Lower lobe of right lung (tissue), 2 donors: ENCODE measurements around the gene ZSWIM9. TPM values are rescaled to one million over a fixed set of nuclear protein-coding genes. Genes with fewer than 3 reads are reported as not detected.
"Not testable (repeated sequence)": the region's sequence is repeated elsewhere in the genome, so short reads cannot be mapped to it uniquely, and the experiment has no call there.

ENCODE experiments used
- ATAC-seq, 2 donors: fragments of 200-7000 bp; cut with Tn5 transposase; one replicate each; pipeline ENCODE4 v1.9.1; 2020 to 2022; ENCODE audit warnings: mild to moderate bottlenecking in 2 of 2, moderate library complexity in 2 of 2
- DNase-seq: peaks from one replicate; pipeline ENCODE4 v3.0.0-alpha.2; 2020
- H3K27ac ChIP-seq: fragments of 200-600 bp; one replicate; pipeline ENCODE4 v1.8.0; 2022
- H3K27me3 ChIP-seq: fragments of 200-600 bp; one replicate; pipeline ENCODE4 v1.8.0; 2022; ENCODE audit warnings: low read depth
- H3K36me3 ChIP-seq: fragments of 200-600 bp; one replicate; pipeline ENCODE4 v1.8.0; 2022; ENCODE audit warnings: mild to moderate bottlenecking
- H3K4me1 ChIP-seq: fragments of 200-600 bp; one replicate; pipeline ENCODE4 v1.8.0; 2022
- H3K4me3 ChIP-seq: fragments of 200-600 bp; one replicate; pipeline ENCODE4 v1.8.0; 2022; ENCODE audit warnings: mild to moderate bottlenecking
- H3K9me3 ChIP-seq: fragments of 200-600 bp; one replicate; pipeline ENCODE4 v1.8.0; 2022
- intact Hi-C: fragments of 100-400 bp; cut with DNase I; formaldehyde crosslinking; loops from one replicate; pipeline ENCODE4 v1.11.0; 2022
- total RNA-seq: library from RNA; stranded (reverse); fragmentation: NEBNext Ultra II Directional; extraction: Animal tissue kit (Norgen Biotek cat#: 25700); gene quantifications from one replicate; pipeline ENCODE4 v1.2.1, GENCODE V29; 2021
- TF ChIP-seq, protein P1 (sequence below): fragments of 200-600 bp; IDR thresholded peaks from one replicate; pipeline ENCODE4 v1.8.0; 2022; ENCODE audit warnings: antibody characterized with exemption, mild to moderate bottlenecking
- donor health status: DM: no; HTN: yes; CAD: no; lungs with severe emphysema.

Gene ZSWIM9
- total RNA-seq, 1 donor from 2014 or later = 7.7 TPM

GRCh38 chr19:48239582-48240141 lies 69.2 kb downstream of the ZSWIM9 start:
- ATAC-seq (no peak), DNase-seq (no peak)
- H3K4me3 ChIP-seq = no peak overlapping the region
- H3K9me3 ChIP-seq = no peaks in the 10 kb centered on the region
- no peak overlapping the region for H3K27ac ChIP-seq
- no peaks in the 10 kb centered on the region for H3K27me3 ChIP-seq
- H3K4me1 ChIP-seq = peaks cover 6% of the 10 kb centered on the region
- intact Hi-C loops = no loop called here
- TF ChIP-seq, protein P1, sequence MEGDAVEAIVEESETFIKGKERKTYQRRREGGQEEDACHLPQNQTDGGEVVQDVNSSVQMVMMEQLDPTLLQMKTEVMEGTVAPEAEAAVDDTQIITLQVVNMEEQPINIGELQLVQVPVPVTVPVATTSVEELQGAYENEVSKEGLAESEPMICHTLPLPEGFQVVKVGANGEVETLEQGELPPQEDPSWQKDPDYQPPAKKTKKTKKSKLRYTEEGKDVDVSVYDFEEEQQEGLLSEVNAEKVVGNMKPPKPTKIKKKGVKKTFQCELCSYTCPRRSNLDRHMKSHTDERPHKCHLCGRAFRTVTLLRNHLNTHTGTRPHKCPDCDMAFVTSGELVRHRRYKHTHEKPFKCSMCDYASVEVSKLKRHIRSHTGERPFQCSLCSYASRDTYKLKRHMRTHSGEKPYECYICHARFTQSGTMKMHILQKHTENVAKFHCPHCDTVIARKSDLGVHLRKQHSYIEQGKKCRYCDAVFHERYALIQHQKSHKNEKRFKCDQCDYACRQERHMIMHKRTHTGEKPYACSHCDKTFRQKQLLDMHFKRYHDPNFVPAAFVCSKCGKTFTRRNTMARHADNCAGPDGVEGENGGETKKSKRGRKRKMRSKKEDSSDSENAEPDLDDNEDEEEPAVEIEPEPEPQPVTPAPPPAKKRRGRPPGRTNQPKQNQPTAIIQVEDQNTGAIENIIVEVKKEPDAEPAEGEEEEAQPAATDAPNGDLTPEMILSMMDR = no peak
- peaks cover 70% of the 10 kb centered on the region for H3K36me3 ChIP-seq

DNA sequence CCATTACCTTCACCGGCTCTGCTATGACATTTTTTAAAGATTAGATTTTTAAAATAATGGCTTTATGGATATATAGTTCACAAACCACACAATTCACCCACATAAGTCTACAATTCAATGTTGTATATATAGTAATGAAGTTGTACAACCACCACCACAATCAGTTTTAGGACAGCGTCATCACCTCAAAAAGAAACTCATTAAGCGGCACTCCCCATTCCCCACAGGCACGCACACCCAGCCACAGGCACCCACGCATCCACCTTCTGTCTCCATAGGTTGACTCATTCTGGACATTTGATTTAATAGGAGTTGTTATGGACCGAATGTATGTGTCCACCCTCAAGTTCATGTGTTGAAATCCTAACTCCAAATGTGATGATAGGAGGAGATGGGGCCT lies 71.3 kb downstream of the ZSWIM9 start:
- DNase-seq = not testable (repeated sequence)

GRCh38 chr19:48244281-48244680 lies 73.8 kb downstream of the ZSWIM9 start:
- no peak for ATAC-seq
- H3K4me3 ChIP-seq = no peak overlapping the region

More for the DNA sequence above, 71.3 kb downstream of the ZSWIM9 start:
- H3K9me3 ChIP-seq, ATAC-seq, H3K4me3 ChIP-seq, intact Hi-C loops, H3K27me3 ChIP-seq, H3K27ac ChIP-seq: not testable (repeated sequence)
- H3K4me1 ChIP-seq = peaks cover 17% of the 10 kb centered on the region
- H3K36me3 ChIP-seq = peaks cover 69% of the 10 kb centered on the region

GRCh38 chr19:48246101-48246500 lies 75.6 kb downstream of the ZSWIM9 start:
- ATAC-seq (no peak), DNase-seq (no peak)
- Histone ChIP-seq H3K27me3 (no peaks in the 10 kb centered on the region), H3K27ac (no peak overlapping the region), H3K36me3 (peaks cover 52% of the 10 kb centered on the region), H3K4me3 (no peak overlapping the region), H3K4me1 (peaks cover 43% of the 10 kb centered on the region), H3K9me3 (no peaks in the 10 kb centered on the region)
- intact Hi-C loops = no loop called here
- TF ChIP-seq, protein P1 = no peak

More at GRCh38 chr19:48244281-48244680, 73.8 kb downstream of the ZSWIM9 start:
- TF ChIP-seq, protein P1 = no peak
- peaks cover 31% of the 10 kb centered on the region for H3K4me1 ChIP-seq
- peaks cover 65% of the 10 kb centered on the region for H3K36me3 ChIP-seq
- H3K9me3 ChIP-seq = no peaks in the 10 kb centered on the region
- intact Hi-C loops = no loop called here
- no peak overlapping the region for H3K27ac ChIP-seq
- no peaks in the 10 kb centered on the region for H3K27me3 ChIP-seq
- DNase-seq = no peak

GRCh38 chr19:48247212-48247611 lies 76.7 kb downstream of the ZSWIM9 start:
- TF ChIP-seq, protein P1 = no peak

More at GRCh38 chr19:48247212-48247611, 76.7 kb downstream of the ZSWIM9 start:
- intact Hi-C loops = no loop called here
- DNase-seq (no peak), ATAC-seq (no peak)
- Histone ChIP-seq H3K4me3 (no peak overlapping the region), H3K36me3 (peaks cover 45% of the 10 kb centered on the region), H3K27ac (no peak overlapping the region), H3K9me3 (no peaks in the 10 kb centered on the region), H3K4me1 (peaks cover 48% of the 10 kb centered on the region), H3K27me3 (no peaks in the 10 kb centered on the region)

Other genes starting within 250 kb of the ZSWIM9 start
- gene BSPH1, start 178.5 kb upstream of the ZSWIM9 start, total RNA-seq = not detected
- not detected for gene ELSPBP1, start 176.0 kb upstream of the ZSWIM9 start, total RNA-seq
- not detected for gene CABP5, start 126.6 kb upstream of the ZSWIM9 start, total RNA-seq
- gene PLA2G4C, start 59.9 kb upstream of the ZSWIM9 start, total RNA-seq = 11.2 TPM
- 18.4 TPM for gene LIG1, start 336 bp upstream of the ZSWIM9 start, total RNA-seq
- 101 TPM for gene CARD8, start 85.2 kb downstream of the ZSWIM9 start, total RNA-seq
- 1.4 TPM for gene ZNF114, start 99.4 kb downstream of the ZSWIM9 start, total RNA-seq
- gene EMP3, start 154.9 kb downstream of the ZSWIM9 start, total RNA-seq = 123 TPM
- gene TMEM143, start 193.3 kb downstream of the ZSWIM9 start, total RNA-seq = 11.1 TPM
- gene SYNGR4, start 193.7 kb downstream of the ZSWIM9 start, total RNA-seq = not detected
- 137 TPM for gene KDELR1, start 220.9 kb downstream of the ZSWIM9 start, total RNA-seq
- gene GRIN2D, start 223.0 kb downstream of the ZSWIM9 start, total RNA-seq = 0.95 TPM